ENCODE results near the gene CORO1C.
"Not testable (repeated sequence)": the region's sequence is repeated elsewhere in the genome, so short reads cannot be mapped to it uniquely, and the experiment has no call there.

DNA sequence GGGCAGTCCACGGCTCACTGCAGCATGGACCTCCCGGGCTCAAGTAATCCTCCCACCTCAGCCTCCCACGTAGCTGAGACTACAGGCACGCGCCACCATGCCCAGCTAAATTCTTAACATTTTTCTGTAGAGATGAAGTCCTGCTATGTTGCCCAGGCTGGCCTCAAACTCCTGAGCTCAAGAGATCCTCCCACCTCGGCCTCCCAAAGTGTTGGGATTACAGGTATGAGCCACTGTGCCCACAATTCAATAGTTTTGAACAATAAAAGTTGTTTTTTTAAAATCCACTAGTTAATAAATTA is 1.9 kb upstream of the CORO1C start:
- TF ChIP-seq FOS (IDR thresholded peaks at IDR 0.05; ENCODE audit: borderline replicate concordance, insufficient read depth, low read length); EZH2 (IDR thresholded peaks at IDR 0.05; ENCODE audit: borderline replicate concordance, low read depth, low read length, severe bottlenecking); CTCF (IDR thresholded peaks at IDR 0.05; ENCODE audit: extremely low read depth in 1 of 2, insufficient read depth in 1 of 2, low read depth in 1 of 2, low read length in 2 of 2); POLR2AphosphoS5 (IDR thresholded peaks at IDR 0.05; ENCODE audit: insufficient read depth, low read depth, low read length); POLR2A (IDR thresholded peaks at IDR 0.05; ENCODE audit: low read depth, low read length); GATA2 (IDR thresholded peaks at IDR 0.05; ENCODE audit: insufficient read depth, insufficient read length, low read depth, low read length); MAX (IDR thresholded peaks at IDR 0.05; ENCODE audit: insufficient read depth, insufficient read length); JUN (IDR thresholded peaks at IDR 0.05; ENCODE audit: borderline replicate concordance, insufficient read depth, insufficient read length, low read depth); MYC (IDR thresholded peaks at IDR 0.05; ENCODE audit: low read depth, low read length): not testable (repeated sequence)

Data from endothelial cell of umbilical vein (primary cell).